K562 (cell line): ENCODE results near the gene NARF. TPM values are rescaled to one million over a fixed set of nuclear protein-coding genes. Genes with fewer than 3 reads are reported as not detected.

Source experiments
- ATAC-seq: fragments of 200-7000 bp; cut with Tn5 transposase; 3 replicates; pipeline ENCODE4 v1.9.1; 2020; ENCODE audit warnings: moderate library complexity
- BruUV-seq: library from RNA; stranded (reverse); fragments of 400-500 nt; replicated peaks from 2 replicates; lab custom pipeline; 2021; lab: Mats Ljungman, UMichigan
- CTCF ChIA-PET: fragments of 300-600 bp; formaldehyde crosslinking; extraction: SDS; loops from one replicate; lab custom pipeline; 2021; ENCODE audit warnings: low intra/inter-chr PET ratio; lab: Yijun Ruan, JAX
- POLR2A ChIA-PET: fragments of 300-600, 350-650 bp; sonication (Branson Sonifier 250); formaldehyde crosslinking; extraction: SDS; loops from one replicate; lab custom pipeline; 2021; ENCODE audit warnings: antibody characterized with exemption, inconsistent platforms; lab: Yijun Ruan, JAX
- DNase-seq, 4 experiments: peaks; one replicate each; pipeline versions ENCODE4 v3.0.0 to v3.0.0-alpha.2; 2011 to 2018; ENCODE audit warnings: low spot score in 3 of 4, mixed read lengths in 3 of 4; ENCODE audit errors: extremely low read depth in 1 of 4
- FAIRE-seq: peaks from 2 replicates; lab custom pipeline; 2011; peaks lifted over from hg19 to GRCh38; lab: Jason Lieb, UNC
- H2AFZ ChIP-seq: 2 replicates; pipeline ENCODE4 v1.6.0; 2011; ENCODE audit warnings: low read depth, low read length, control low read depth, inconsistent platforms
- H3K27ac ChIP-seq: fragments of 200-600 bp; 3 replicates; pipeline ENCODE4 v1.8.0; 2011; ENCODE audit warnings: low read depth, mild to moderate bottlenecking, control low read depth, inconsistent platforms, low read length, moderate library complexity, mixed read lengths; ENCODE audit errors: extremely low read depth
- H3K27me3 ChIP-seq, 2 experiments: fragments of 300-600 bp in 1 of 2; 2 replicates in 1 of 2; 3 replicates in 1 of 2; pipeline versions ENCODE4 v1.6.0 to v1.8.0; 2011; ENCODE audit warnings: inconsistent platforms in 2 of 2, low read length in 2 of 2, mild to moderate bottlenecking in 1 of 2, mixed read lengths in 1 of 2, moderate library complexity in 1 of 2; ENCODE audit not compliant: control insufficient read depth in 2 of 2, insufficient read depth in 2 of 2
- H3K36me3 ChIP-seq: fragments of 300-600 bp; 3 replicates; pipeline ENCODE4 v1.8.0; 2011; ENCODE audit warnings: mild to moderate bottlenecking, low read length, inconsistent platforms; ENCODE audit not compliant: control insufficient read depth, insufficient read depth
- H3K4me1 ChIP-seq, 2 experiments: fragments of 200-600 bp in 1 of 2; replicated peaks in 1 of 2; 2 replicates in 1 of 2; 3 replicates in 1 of 2; pipeline versions ENCODE4 v1.5.1 to v1.8.0; 2011; ENCODE audit warnings: inconsistent platforms in 2 of 2, low read length in 2 of 2, mild to moderate bottlenecking in 1 of 2, mixed read lengths in 1 of 2, moderate library complexity in 1 of 2; ENCODE audit not compliant: control insufficient read depth in 2 of 2, insufficient read depth in 2 of 2
- H3K4me2 ChIP-seq: 2 replicates; pipeline ENCODE4 v1.6.1; 2011; ENCODE audit warnings: low read length, control low read depth, inconsistent platforms, mixed read lengths; ENCODE audit not compliant: insufficient read depth
- H3K4me3 ChIP-seq: fragments of 200-600 bp; sonication (generic), shearing (Covaris generic); 2 replicates; pipeline ENCODE4 v1.5.1; 2016; ENCODE audit warnings: control low read depth, inconsistent platforms
- H3K79me2 ChIP-seq: fragments of 200-600 bp; 3 replicates; pipeline ENCODE4 v1.8.0; 2011; ENCODE audit warnings: low read length, inconsistent platforms; ENCODE audit not compliant: control insufficient read depth, insufficient read depth
- H3K9ac ChIP-seq, 2 experiments: 2 replicates each; pipeline versions ENCODE4 v1.6.0 to v1.6.1; 2011; ENCODE audit warnings: low read depth in 2 of 2, low read length in 2 of 2, control low read depth in 1 of 2, inconsistent platforms in 1 of 2, mild to moderate bottlenecking in 1 of 2, mixed read lengths in 1 of 2; ENCODE audit not compliant: insufficient read depth in 1 of 2
- H3K9me1 ChIP-seq: one replicate; pipeline ENCODE4 v1.6.0; 2011; ENCODE audit warnings: inconsistent platforms, mild to moderate bottlenecking, low read length, moderate library complexity; ENCODE audit not compliant: control insufficient read depth, insufficient read depth
- H3K9me3 ChIP-seq: replicated peaks from 2 replicates; pipeline ENCODE4 v1.5.1; 2011; ENCODE audit warnings: low read depth, low read length, inconsistent platforms; ENCODE audit not compliant: control insufficient read depth, insufficient read depth
- H4K20me1 ChIP-seq: replicated peaks from 2 replicates; pipeline ENCODE4 v1.6.1; 2011; ENCODE audit warnings: low read length, inconsistent platforms, mixed read lengths; ENCODE audit not compliant: control insufficient read depth, insufficient read depth
- BRCA1 ChIP-seq, 2 experiments: fragments of 450-650 bp in 1 of 2; sonication (generic) in 1 of 2; formaldehyde crosslinking in 1 of 2; IDR thresholded peaks; 2 replicates each; pipeline versions ENCODE4 v1.5.0 to v1.6.1; 2017 to 2020; ENCODE audit warnings: mild to moderate bottlenecking in 1 of 2, missing genetic modification reagents in 1 of 2
- CGGBP1 ChIP-seq: fragments of 250-450 bp; sonication (Bioruptor Pico); IDR thresholded peaks from 2 replicates; pipeline ENCODE4 v1.9.0; 2021; ENCODE audit warnings: mild to moderate bottlenecking
- HDAC2 ChIP-seq: fragments of 450-650 bp; IDR thresholded peaks from 2 replicates; pipeline ENCODE4 v1.6.1; 2016; ENCODE audit warnings: mild to moderate bottlenecking
- MNT ChIP-seq, 2 experiments: fragments of 450-650 bp; conservative IDR thresholded peaks; 2 replicates each; pipeline ENCODE4 v1.6.1; 2017; ENCODE audit warnings: mild to moderate bottlenecking in 2 of 2, moderate library complexity in 2 of 2
- MTA2 ChIP-seq: fragments of 450-650 bp; IDR thresholded peaks from 2 replicates; pipeline ENCODE4 v1.6.1; 2016; ENCODE audit warnings: low read depth
- NCOR1 ChIP-seq: fragments of 450-650 bp; IDR thresholded peaks from 2 replicates; pipeline ENCODE4 v1.6.1; 2016; ENCODE audit warnings: mild to moderate bottlenecking, moderate library complexity
- NFATC3 ChIP-seq: fragments of 450-650 bp; IDR thresholded peaks from 2 replicates; pipeline ENCODE4 v1.6.1; 2017; ENCODE audit warnings: mild to moderate bottlenecking
- PCBP2 ChIP-seq: fragments of 200-400 bp; formaldehyde crosslinking; IDR thresholded peaks from 2 replicates; pipeline ENCODE4 v1.6.1; 2018; ENCODE audit warnings: low read length, low read depth, mild to moderate bottlenecking, moderate library complexity; ENCODE audit not compliant: poor library complexity, severe bottlenecking
- RFX5 ChIP-seq: IDR thresholded peaks from 2 replicates; pipeline ENCODE4 v1.6.1; 2011; ENCODE audit warnings: low read depth, mild to moderate bottlenecking, improper control_type of control experiment, low read length
- SIRT6 ChIP-seq: IDR thresholded peaks from one replicate; pipeline ENCODE4 v1.6.1; 2012; ENCODE audit warnings: low read depth, mild to moderate bottlenecking, control low read depth, inconsistent platforms, low read length, moderate library complexity
- TSC22D4 ChIP-seq: fragments of 450-650 bp; IDR thresholded peaks from 2 replicates; pipeline ENCODE4 v1.6.1; 2016; ENCODE audit warnings: missing genetic modification characterization, missing biosample characterization, control low read depth
- ZBTB11 ChIP-seq, 3 experiments: fragments of 200-800 bp in 1 of 3; fragments of 250-450 bp in 1 of 3; fragments of 450-650 bp in 1 of 3; sonication (Bioruptor Pico) in 1 of 3; sonication (Bioruptor generic) in 1 of 3; formaldehyde crosslinking in 1 of 3; IDR thresholded peaks; 2 replicates each; pipeline versions ENCODE4 v1.6.1 to v1.8.0; 2016 to 2022; ENCODE audit warnings: mild to moderate bottlenecking in 2 of 3, missing genetic modification characterization in 2 of 3, missing compliant biosample characterization in 1 of 3, moderate library complexity in 1 of 3
- ZBTB2 ChIP-seq: fragments of 450-650 bp; IDR thresholded peaks from 2 replicates; pipeline ENCODE4 v1.6.1; 2016; ENCODE audit warnings: antibody characterized with exemption
- ZNF766 ChIP-seq: fragments of 200-800 bp; sonication (Bioruptor generic); conservative IDR thresholded peaks from 2 replicates; pipeline ENCODE4 v1.6.1; 2016; ENCODE audit warnings: missing genetic modification characterization, missing compliant biosample characterization
- WGBS: fragments of 100-300 bp; shearing (Covaris generic); methylation state at CpG from one replicate; pipeline ENCODE4 v1.1.6; 2016; ENCODE audit warnings: low coverage, mixed read lengths; ENCODE audit not compliant: insufficient coverage; ENCODE audit errors: missing lambda C conversion rate; 5-methylcytosine and 5-hydroxymethylcytosine counted together
- in situ Hi-C: fragments of 300-500 bp; cut with MboI; formaldehyde crosslinking; loops from 4 replicates; pipeline ENCODE4 v1.15.0; 2018; ENCODE audit warnings: inconsistent platforms, mixed read lengths
- intact Hi-C: fragments of 100-400 bp; cut with micrococcal nuclease; formaldehyde crosslinking; loops from 2 replicates; pipeline ENCODE4 v1.14.2; 2022
- polyA plus RNA-seq, 8 experiments: library from polyadenylated mRNA; depleted of rRNA in 4 of 8; stranded (reverse) in 5 of 8; unstranded in 3 of 8; fragments of >200 nt; fragmentation: Nextera tagmentation in 2 of 8; fragmentation: Illumina TruSeq in 1 of 8; extraction: Ambion mirVana in 2 of 8; extraction: Trizol in 1 of 8; gene quantifications; 2 replicates each; pipeline versions ENCODE4 v1.2.1 to v1.2.3, GENCODE V29; 2011 to 2014; ENCODE audit warnings: inconsistent platforms in 1 of 8, missing spikeins in 1 of 8
- total RNA-seq, 7 experiments: library from RNA; depleted of rRNA in 6 of 7; stranded (reverse); fragments of >200 nt in 6 of 7; fragmentation: Illumina TruSeq in 2 of 7; extraction: Trizol in 2 of 7; gene quantifications; 2 replicates each; pipeline versions ENCODE4 v1.2.1 to v1.2.3, GENCODE V29; 2011 to 2021; ENCODE audit warnings: low replicate concordance in 1 of 7
- TF ChIP-seq, protein P1 (sequence below): sonication (generic); formaldehyde crosslinking; IDR thresholded peaks from 2 replicates; pipeline ENCODE4 v1.8.1; 2023; ENCODE audit warnings: mild to moderate bottlenecking, missing genetic modification reagents, moderate library complexity

Gene NARF
- total and polyA plus RNA-seq, 9 of the 15 experiments (the other 6 are each of a cell fraction or from before 2014, with no cell fraction given) = 60.4 to 423 (median 132) TPM

DNA sequence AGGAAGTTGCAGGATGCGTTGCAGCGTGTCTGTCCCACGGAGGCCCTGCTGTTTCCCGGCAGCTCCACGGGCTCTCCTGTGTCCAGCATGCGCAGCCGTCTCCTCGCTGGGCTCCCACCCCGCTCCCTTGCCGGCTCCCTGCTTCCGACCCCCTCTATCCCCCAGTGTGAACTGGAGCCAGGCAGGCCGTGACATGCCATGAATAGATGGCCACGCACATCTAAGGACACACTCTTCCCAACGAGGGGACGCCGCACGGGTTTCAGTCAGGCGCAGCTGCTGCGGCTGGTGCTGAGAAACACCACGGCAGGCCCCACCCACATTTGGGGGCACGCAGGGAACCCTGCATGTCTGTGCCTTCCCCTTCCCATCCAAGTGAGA lies 49.6 kb upstream of the NARF start:
- ChIA-PET CTCF (no interaction called here), POLR2A (interaction anchor here (1.5 kb wide), 1 partner anchor 9 kb away, joined by 5 read pairs; no protein-coding TSS in a partner anchor)
- BruUV-seq = no TSS peak
- H3K27me3 ChIP-seq = no peaks in the 10 kb centered on the region
- in situ Hi-C loops (no loop called here), intact Hi-C loops (no loop called here)
- peaks cover 5% of the 10 kb centered on the region for H3K9me1 ChIP-seq
- H4K20me1 ChIP-seq = no peaks in the 10 kb centered on the region
- FAIRE-seq = no peak
- no peak for DNase-seq
- peaks cover 0 to 26% of the 10 kb centered on the region in 2 experiments; a peak in 1 of 5 replicates for H3K4me1 ChIP-seq
- no peak overlapping the region for H3K4me3 ChIP-seq
- H3K36me3 ChIP-seq = peaks cover 25% of the 10 kb centered on the region; the same call in 2 of the 3 replicates
- no peak for ATAC-seq
- no peak overlapping the region for H3K9ac ChIP-seq
- H3K79me2 ChIP-seq = peaks cover 9% of the 10 kb centered on the region; the same call in 2 of the 3 replicates
- H2AFZ ChIP-seq = no peak overlapping the region
- H3K27ac ChIP-seq = no peak overlapping the region
- H3K4me2 ChIP-seq = no peak overlapping the region
- 87% methylated on average over 17 of the region's 21 CpGs for WGBS
- no peaks in the 10 kb centered on the region for H3K9me3 ChIP-seq
- no peak for TF ChIP-seq NFATC3
- TF ChIP-seq CGGBP1 (CRISPR knock-in tag) = no peak
- no peak for TF ChIP-seq BRCA1 (IDR thresholded peaks at IDR 0.05)
- TF ChIP-seq BRCA1 (CRISPR knock-in tag; IDR thresholded peaks at IDR 0.05) = no peak
- no peak for TF ChIP-seq ZBTB11 (CRISPR knock-in tag; IDR thresholded peaks at IDR 0.05)
- no peak for TF ChIP-seq MTA2
- no peak for TF ChIP-seq MNT (conservative IDR thresholded peaks at IDR 0.05)
- TF ChIP-seq TSC22D4 (tag) = no peak
- no peak for TF ChIP-seq PCBP2
- TF ChIP-seq, protein P1, sequence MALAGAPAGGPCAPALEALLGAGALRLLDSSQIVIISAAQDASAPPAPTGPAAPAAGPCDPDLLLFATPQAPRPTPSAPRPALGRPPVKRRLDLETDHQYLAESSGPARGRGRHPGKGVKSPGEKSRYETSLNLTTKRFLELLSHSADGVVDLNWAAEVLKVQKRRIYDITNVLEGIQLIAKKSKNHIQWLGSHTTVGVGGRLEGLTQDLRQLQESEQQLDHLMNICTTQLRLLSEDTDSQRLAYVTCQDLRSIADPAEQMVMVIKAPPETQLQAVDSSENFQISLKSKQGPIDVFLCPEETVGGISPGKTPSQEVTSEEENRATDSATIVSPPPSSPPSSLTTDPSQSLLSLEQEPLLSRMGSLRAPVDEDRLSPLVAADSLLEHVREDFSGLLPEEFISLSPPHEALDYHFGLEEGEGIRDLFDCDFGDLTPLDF = no peak
- no peak for TF ChIP-seq ZNF766 (CRISPR knock-in tag)
- no peak for TF ChIP-seq ZBTB2
- no peak for TF ChIP-seq NCOR1
- no peak for TF ChIP-seq HDAC2
- no peak for TF ChIP-seq RFX5
- TF ChIP-seq SIRT6 = no peak
